ENCODE results near the gene DHX8. TPM values are rescaled to one million over a fixed set of nuclear protein-coding genes. Genes with fewer than 3 reads are reported as not detected.

DHX8 gene
- total and polyA plus RNA-seq, 2 of the 8 experiments (the other 6 are each of a cell fraction or from before 2014, with no cell fraction given), result 30.5 to 59.4 TPM

DNA sequence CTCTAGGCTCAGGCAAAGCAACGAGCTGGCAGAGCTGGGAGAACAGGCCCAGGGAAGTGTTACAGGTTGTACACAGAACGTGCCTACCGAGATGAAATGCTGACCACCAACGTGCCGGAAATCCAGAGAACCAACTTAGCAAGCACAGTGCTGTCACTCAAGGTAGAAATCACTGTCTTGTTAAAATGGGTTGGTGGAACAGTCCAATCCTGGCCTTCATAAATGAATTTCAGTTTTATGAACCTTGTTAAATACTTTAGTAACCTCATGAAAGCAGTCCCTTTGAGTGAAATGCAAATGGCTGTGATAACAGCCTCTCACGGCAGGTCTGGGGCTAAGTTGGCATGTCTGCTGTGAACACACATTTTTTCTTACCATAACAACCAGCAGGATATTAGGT lies 33.4 kb downstream of the DHX8 start:
- Histone ChIP-seq H3K4ac (replicated peaks; ENCODE audit: insufficient read length, low read depth, low read length) (no peak overlapping the region), H3K79me2 (ENCODE audit: control insufficient read depth in 1 of 2, insufficient read depth in 2 of 2, low read length in 2 of 2) (no peaks in the 10 kb centered on the region), H3K4me1 (replicated peaks in 1 of 4; ENCODE audit: control insufficient read depth in 3 of 4, insufficient read depth in 4 of 4, low read length in 3 of 4) (no peaks in the 10 kb centered on the region), H4K91ac (replicated peaks; ENCODE audit: insufficient read length, low read length) (no peak overlapping the region), H3K23ac (ENCODE audit: insufficient read length) (no peak overlapping the region), H3K4me3 (ENCODE audit: extremely low read depth in 1 of 4, insufficient read depth in 2 of 4, low read depth in 3 of 4, low read length in 4 of 4) (no peak overlapping the region), H2BK12ac (ENCODE audit: low read depth, low read length) (no peak overlapping the region), H3K9me3 (ENCODE audit: insufficient read depth in 2 of 2, low read depth in 1 of 2, low read length in 1 of 2) (no peaks in the 10 kb centered on the region), H3K9ac (replicated peaks in 1 of 4; ENCODE audit: extremely low read depth in 1 of 4, low read depth in 3 of 4, low read length in 3 of 4) (no peak overlapping the region), H3K27ac (ENCODE audit: low read depth, low read length) (no peak overlapping the region), H3K56ac (replicated peaks; ENCODE audit: insufficient read length, low read depth, low read length) (no peak overlapping the region), H3K4me2 (ENCODE audit: insufficient read depth in 1 of 2, low read depth in 2 of 2, low read length in 2 of 2) (no peak overlapping the region), H3K27me3 (replicated peaks in 1 of 4; ENCODE audit: control insufficient read depth in 3 of 4, extremely low read depth in 1 of 4, insufficient read depth in 3 of 4, low read length in 3 of 4) (no peaks in the 10 kb centered on the region), H2AFZ (ENCODE audit: low read length) (no peak overlapping the region), H3K18ac (ENCODE audit: extremely low read depth, low read length) (no peak overlapping the region), H3K36me3 (ENCODE audit: control insufficient read depth in 2 of 4, insufficient read depth in 4 of 4, low read length in 3 of 4) (peaks cover 17 to 71% (median 41%) of the 10 kb centered on the region in 4 experiments), H3K79me1 (ENCODE audit: low read depth, low read length) (no peaks in the 10 kb centered on the region), H4K20me1 (replicated peaks in 1 of 2; ENCODE audit: control insufficient read depth in 1 of 2, insufficient read depth in 2 of 2, low read length in 2 of 2) (peaks cover 0 to 3% of the 10 kb centered on the region in 2 experiments), H2BK5ac (ENCODE audit: low read depth, low read length) (no peak overlapping the region), H3K14ac (ENCODE audit: insufficient read length) (no peak overlapping the region), H2BK20ac (ENCODE audit: low read length) (no peak overlapping the region), H2BK120ac (replicated peaks; ENCODE audit: low read depth, low read length) (no peak overlapping the region), H2BK15ac (ENCODE audit: low read length) (no peak overlapping the region), H4K5ac (ENCODE audit: insufficient read length, low read depth, low read length) (no peak overlapping the region), H2AK5ac (ENCODE audit: low read depth, low read length) (no peak overlapping the region), H3K23me2 (ENCODE audit: low read depth, low read length) (no peaks in the 10 kb centered on the region), H4K8ac (ENCODE audit: extremely low read depth, insufficient read depth, low read length) (no peak overlapping the region)
- no peak for FAIRE-seq
- ChIA-PET CTCF (ENCODE audit: partially characterized antibody) (interaction anchor here (1.1 kb wide), 2 partner anchors 37 to 60 kb away, joined by 3 read pairs; no protein-coding TSS in a partner anchor), POLR2A (ENCODE audit: partially characterized antibody) (interaction anchor here (1.1 to 1.4 kb wide), 2 partner anchors 9 to 11 kb away, joined by 3 to 4 read pairs; no protein-coding TSS in a partner anchor)
- 83% methylated on average over 6 of the region's 6 CpGs; no CpG with 5 or more reads in 1 of the 2 experiments for WGBS, 2 experiments (ENCODE audit: extremely low coverage in 1 of 2, insufficient coverage in 1 of 2, insufficient read length in 1 of 2, insufficient replicate concordance in 2 of 2, low coverage in 1 of 2, low lambda C conversion rate in 2 of 2, missing lambda C conversion rate in 1 of 2)
- no peak for DNase-seq (ENCODE audit: low read depth in 1 of 2, low spot score in 2 of 2)
- no peak for TF ChIP-seq KDM1A (IDR thresholded peaks at IDR 0.05; ENCODE audit: borderline replicate concordance, low read length)
- TF ChIP-seq BRCA1 (IDR thresholded peaks at IDR 0.05; ENCODE audit: low read depth, low read length), result no peak
- TF ChIP-seq RNF2 (IDR thresholded peaks at IDR 0.05; ENCODE audit: borderline replicate concordance, low read depth, low read length, missing control alignments, poor library complexity, severe bottlenecking), result no peak
- no peak for TF ChIP-seq FOSL1 (IDR thresholded peaks at IDR 0.05; ENCODE audit: insufficient read depth, low read depth, low read length)

All from H1 (cell line).